ENCODE data around the gene GPRC5A. TPM values are rescaled to one million over a fixed set of nuclear protein-coding genes. Genes with fewer than 3 reads are reported as not detected.
A peak's percentile ranks its signal among the peaks of the same experiment; 100 is the strongest.

Gene GPRC5A
- total RNA-seq, 6 donors from 2014 or later = 194 to 890 (median 653) TPM

DNA sequence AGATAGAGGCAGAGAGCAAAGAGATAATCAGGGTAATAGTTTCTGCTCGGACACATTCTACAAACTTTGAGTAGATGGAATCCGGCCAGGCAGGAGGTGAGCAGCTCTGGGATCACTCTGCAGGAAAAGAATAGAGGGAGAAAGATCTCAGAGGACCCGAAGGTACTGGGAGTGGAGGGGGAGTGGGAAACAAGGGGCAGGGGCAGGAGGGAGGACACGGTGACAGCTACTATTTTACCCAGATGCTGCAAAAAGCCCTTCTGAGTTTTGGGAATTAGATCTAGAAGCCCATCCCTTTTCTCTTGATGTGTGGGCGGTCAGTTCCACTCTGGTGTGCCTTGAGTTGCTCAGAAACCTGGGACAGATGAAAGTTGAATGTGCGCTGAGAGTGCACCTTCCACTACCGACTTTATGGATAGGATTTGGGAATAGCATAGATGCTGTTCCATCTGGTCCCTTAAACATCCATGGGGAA is 556 bp downstream of the GPRC5A start:
- no peaks in the 10 kb centered on the region for H3K36me3 ChIP-seq
- no peak for DNase-seq
- H3K4me1 ChIP-seq = peaks cover 0 to 17% (median 3%) of the 10 kb centered on the region in 4 donors
- TF ChIP-seq POLR2AphosphoS5 (IDR thresholded peaks at IDR 0.05) = no peak
- TF ChIP-seq, protein P1, sequence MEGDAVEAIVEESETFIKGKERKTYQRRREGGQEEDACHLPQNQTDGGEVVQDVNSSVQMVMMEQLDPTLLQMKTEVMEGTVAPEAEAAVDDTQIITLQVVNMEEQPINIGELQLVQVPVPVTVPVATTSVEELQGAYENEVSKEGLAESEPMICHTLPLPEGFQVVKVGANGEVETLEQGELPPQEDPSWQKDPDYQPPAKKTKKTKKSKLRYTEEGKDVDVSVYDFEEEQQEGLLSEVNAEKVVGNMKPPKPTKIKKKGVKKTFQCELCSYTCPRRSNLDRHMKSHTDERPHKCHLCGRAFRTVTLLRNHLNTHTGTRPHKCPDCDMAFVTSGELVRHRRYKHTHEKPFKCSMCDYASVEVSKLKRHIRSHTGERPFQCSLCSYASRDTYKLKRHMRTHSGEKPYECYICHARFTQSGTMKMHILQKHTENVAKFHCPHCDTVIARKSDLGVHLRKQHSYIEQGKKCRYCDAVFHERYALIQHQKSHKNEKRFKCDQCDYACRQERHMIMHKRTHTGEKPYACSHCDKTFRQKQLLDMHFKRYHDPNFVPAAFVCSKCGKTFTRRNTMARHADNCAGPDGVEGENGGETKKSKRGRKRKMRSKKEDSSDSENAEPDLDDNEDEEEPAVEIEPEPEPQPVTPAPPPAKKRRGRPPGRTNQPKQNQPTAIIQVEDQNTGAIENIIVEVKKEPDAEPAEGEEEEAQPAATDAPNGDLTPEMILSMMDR (IDR thresholded peaks at IDR 0.05) = no peak
- no peak for TF ChIP-seq EP300 (IDR thresholded peaks at IDR 0.05)
- no peak for TF ChIP-seq POLR2A (IDR thresholded peaks at IDR 0.05)
- 29 to 43% methylated on average over 7 of the region's 7 CpGs for WGBS, 2 donors
- H3K27me3 ChIP-seq = peaks cover 0 to 9% (median 0%) of the 10 kb centered on the region in 4 donors
- H3K27ac ChIP-seq = peak overlapping the region; percentile 76 to 98 (median 86)
- no peaks in the 10 kb centered on the region for H3K9me3 ChIP-seq
- peak overlapping the region; percentile 5 to 50 (median 44) for H3K4me3 ChIP-seq
- ATAC-seq (ENCODE audit: low FRiP score in 2 of 2) = no peak

DNA sequence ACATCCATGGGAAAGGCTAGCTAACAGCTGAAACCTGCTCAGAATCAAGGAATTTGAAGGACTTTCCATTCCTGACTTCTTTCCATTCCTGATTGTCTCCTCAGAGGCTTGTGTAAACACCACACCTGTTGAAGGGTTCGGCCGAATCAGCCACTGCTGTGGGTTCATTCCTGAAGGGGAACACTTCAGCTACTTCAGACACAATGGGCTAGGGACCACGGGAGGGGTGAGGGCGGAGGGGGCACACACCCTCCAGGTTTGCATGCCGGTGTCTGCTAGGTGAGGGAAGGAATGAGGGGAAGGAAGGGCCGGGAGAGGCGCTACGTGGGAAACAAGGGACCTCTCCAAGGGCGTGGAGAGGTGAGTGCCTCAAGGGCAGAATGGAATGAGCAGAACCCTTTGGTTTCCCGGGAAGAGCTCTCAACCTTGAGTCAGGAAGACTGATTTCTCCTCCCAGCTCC is 1.3 kb downstream of the GPRC5A start:
- DNase-seq (peak in 1 of 2 donors; percentile 78), ATAC-seq (ENCODE audit: low FRiP score in 2 of 2) (peak in 1 of 2 donors; percentile 74)
- Histone ChIP-seq H3K27me3 (peaks cover 0 to 9% (median 0%) of the 10 kb centered on the region in 4 donors), H3K36me3 (no peaks in the 10 kb centered on the region), H3K9me3 (no peaks in the 10 kb centered on the region), H3K27ac (peak overlapping the region; percentile 76 to 98 (median 86)), H3K4me3 (peak overlapping the region; percentile 5 to 50 (median 44)), H3K4me1 (peaks cover 0 to 17% (median 3%) of the 10 kb centered on the region in 4 donors)
- TF ChIP-seq, protein P1 (IDR thresholded peaks at IDR 0.05) = no peak
- TF ChIP-seq POLR2A (IDR thresholded peaks at IDR 0.05) = peak in 2 of 4 donors; percentile 21 to 56
- peak in 3 of 4 donors; percentile 46 to 87 (median 70) for TF ChIP-seq EP300 (IDR thresholded peaks at IDR 0.05)
- peak; percentile 65 to 68 for TF ChIP-seq POLR2AphosphoS5 (IDR thresholded peaks at IDR 0.05)
- 38 to 62% methylated on average over 10 of the region's 10 CpGs for WGBS, 2 donors

DNA sequence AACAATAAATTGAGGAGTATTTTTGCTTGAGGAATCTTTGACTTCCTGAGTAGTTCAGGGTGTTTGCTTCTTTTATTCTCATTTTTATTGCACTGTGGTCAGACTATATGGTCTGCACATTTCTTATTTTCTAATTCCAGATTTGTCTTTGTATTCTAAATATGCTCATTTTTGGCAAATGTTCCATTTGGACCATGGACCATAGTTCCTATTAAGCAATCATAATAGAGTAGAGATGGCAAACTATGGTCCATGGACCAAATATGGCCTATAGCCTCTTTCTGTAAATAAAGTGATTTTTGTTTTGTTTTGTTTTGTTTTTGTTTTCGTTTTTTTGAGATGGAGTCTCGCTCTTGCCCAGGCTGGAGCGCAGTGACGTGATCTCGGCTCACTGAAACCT is 2.1 kb downstream of the GPRC5A start:
- 74 to 86% methylated on average over 5 of the region's 5 CpGs for WGBS, 2 donors
- Histone ChIP-seq H3K27ac (peak overlapping the region; percentile 13 to 98 (median 86)), H3K4me1 (peaks cover 0 to 17% (median 5%) of the 10 kb centered on the region in 4 donors), H3K4me3 (peak overlapping the region in 3 of 4 donors; percentile 38 to 50 (median 49)), H3K27me3 (peaks cover 0 to 9% (median 0%) of the 10 kb centered on the region in 4 donors), H3K9me3 (no peaks in the 10 kb centered on the region), H3K36me3 (no peaks in the 10 kb centered on the region)
- TF ChIP-seq POLR2AphosphoS5 (IDR thresholded peaks at IDR 0.05) (no peak), POLR2A (IDR thresholded peaks at IDR 0.05) (no peak), EP300 (IDR thresholded peaks at IDR 0.05) (no peak)
- TF ChIP-seq, protein P1 (IDR thresholded peaks at IDR 0.05) = no peak
- ATAC-seq (ENCODE audit: low FRiP score in 2 of 2) (no peak), DNase-seq (no peak)

DNA sequence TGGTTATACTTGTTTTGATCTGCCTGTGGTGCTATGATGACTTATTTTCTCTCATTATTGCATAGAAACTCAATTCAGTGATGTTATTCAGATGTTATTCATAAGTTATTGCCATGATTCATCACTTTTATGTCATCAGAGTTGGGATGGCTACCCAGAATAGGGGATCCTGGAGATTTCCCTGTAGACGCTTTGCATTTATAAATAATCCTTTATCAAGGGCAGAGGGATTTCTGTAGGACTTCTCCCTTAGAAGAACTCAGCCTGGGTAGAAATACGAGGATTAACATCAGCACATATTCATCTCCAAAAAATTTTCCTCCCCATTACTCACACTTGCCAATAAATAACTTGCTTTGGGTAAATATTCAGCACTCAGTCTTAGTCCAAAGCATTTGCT is 4.9 kb downstream of the GPRC5A start:
- DNase-seq = no peak
- H3K4me3 ChIP-seq = peak overlapping the region in 1 of 4 donors; percentile 49
- H3K27ac ChIP-seq = peak overlapping the region in 2 of 4 donors; percentile 2 to 59
- H3K9me3 ChIP-seq = no peaks in the 10 kb centered on the region
- no peaks in the 10 kb centered on the region for H3K36me3 ChIP-seq
- WGBS, 2 donors = 76% methylated on average over 2 of the region's 2 CpGs
- ATAC-seq (ENCODE audit: low FRiP score in 2 of 2) = peak in 1 of 2 donors; percentile 3
- TF ChIP-seq, protein P1 (IDR thresholded peaks at IDR 0.05) = no peak
- TF ChIP-seq POLR2A (IDR thresholded peaks at IDR 0.05) = no peak
- TF ChIP-seq EP300 (IDR thresholded peaks at IDR 0.05) = no peak
- TF ChIP-seq POLR2AphosphoS5 (IDR thresholded peaks at IDR 0.05) = no peak
- peaks cover 0 to 3% (median 0%) of the 10 kb centered on the region in 4 donors for H3K27me3 ChIP-seq
- peaks cover 0 to 20% (median 13%) of the 10 kb centered on the region in 4 donors for H3K4me1 ChIP-seq

Measured in upper lobe of left lung (tissue), 6 donors.